ENCODE results near the gene CPT1A. TPM values are rescaled to one million over a fixed set of nuclear protein-coding genes. Genes with fewer than 3 reads are reported as not detected.

CPT1A gene
- total and polyA plus RNA-seq, 7 donors, result 8.6 to 29.2 (median 12.9) TPM

DNA sequence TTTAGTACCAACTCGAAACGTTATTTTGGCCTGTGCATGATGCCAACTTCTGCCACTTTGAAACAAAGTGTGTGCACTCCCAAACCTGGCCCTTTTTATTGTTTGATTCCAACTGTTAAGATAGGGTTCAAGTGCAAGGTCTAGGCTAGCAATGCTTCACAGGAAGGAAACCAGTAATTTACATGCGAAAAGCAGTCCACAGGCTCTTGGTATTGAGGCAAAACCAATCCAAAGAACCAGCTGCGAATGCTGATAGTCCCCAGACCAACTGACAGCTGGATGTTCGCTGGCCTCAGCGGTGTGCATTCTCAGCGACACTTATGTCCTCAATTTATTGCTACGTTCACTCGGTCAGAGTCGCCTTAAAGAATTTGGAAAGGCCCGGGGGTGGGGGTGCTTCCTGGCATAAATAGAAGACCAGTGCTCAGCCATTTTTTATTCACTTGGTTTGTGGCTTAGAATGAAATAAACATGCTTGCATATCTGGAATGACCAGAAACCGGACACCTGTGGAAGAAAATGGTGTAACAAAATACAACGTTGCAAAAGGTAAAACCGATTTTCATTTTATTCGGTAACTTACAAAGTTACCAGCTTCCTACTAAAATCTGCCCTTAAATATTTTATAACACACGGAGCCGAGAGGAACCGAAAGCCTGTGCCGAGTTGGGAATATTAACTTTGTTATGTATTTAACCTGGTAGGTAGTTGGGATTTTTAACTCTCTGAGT is 1.6 kb downstream of the CPT1A start:
- WGBS, 3 donors, result 3 to 10% (median 4%) methylated on average over 19 of the region's 19 CpGs
- no peaks in the 10 kb centered on the region for H3K36me3 ChIP-seq (ENCODE audit: insufficient read depth in 1 of 2, low read depth in 1 of 2)
- intact Hi-C loops (cut with DNase I), result loop anchor here (2.0 to 10.0 kb wide), 2 partner anchors 29 to 205 kb away; partner anchors contain the start of gene TPCN2 (in 1 of the 2)
- H3K27ac ChIP-seq, result peak overlapping the region; percentile 94
- DNase-seq (no peak), ATAC-seq (no peak)
- no peak for TF ChIP-seq CTCF (IDR thresholded peaks at IDR 0.05)
- no peaks in the 10 kb centered on the region for H3K9me3 ChIP-seq
- H3K4me1 ChIP-seq, result peaks cover 50% of the 10 kb centered on the region
- peak overlapping the region; percentile 80 for H3K4me3 ChIP-seq
- H3K27me3 ChIP-seq (ENCODE audit: insufficient read depth in 3 of 3, low read length in 2 of 3), result no peaks in the 10 kb centered on the region

- no peaks in the 10 kb centered on the region for H3K27me3 ChIP-seq (ENCODE audit: insufficient read depth in 3 of 3, low read length in 2 of 3)
- no peaks in the 10 kb centered on the region for H3K36me3 ChIP-seq (ENCODE audit: insufficient read depth in 1 of 2, low read depth in 1 of 2)
- TF ChIP-seq CTCF (IDR thresholded peaks at IDR 0.05), result no peak
- 0 to 1% (median 0%) methylated on average over 49 to 61 of the region's 61 CpGs for WGBS, 3 donors
- ATAC-seq (peak; percentile 87 to 93 (median 88)), DNase-seq (peak; percentile 97 to 98)
- H3K4me3 ChIP-seq, result peak overlapping the region; percentile 80
- peaks cover 43% of the 10 kb centered on the region for H3K4me1 ChIP-seq
- H3K9me3 ChIP-seq, result no peaks in the 10 kb centered on the region
- intact Hi-C loops (cut with DNase I), result loop anchor here in 1 of 2 donors (2.0 kb wide), 1 partner anchor 28 kb away; no protein-coding TSS in a partner anchor
- H3K27ac ChIP-seq, result peak overlapping the region; percentile 94
These were observed 2.5 kb downstream of the CPT1A start for GRCh38 chr11:68839054-68839865.

DNA sequence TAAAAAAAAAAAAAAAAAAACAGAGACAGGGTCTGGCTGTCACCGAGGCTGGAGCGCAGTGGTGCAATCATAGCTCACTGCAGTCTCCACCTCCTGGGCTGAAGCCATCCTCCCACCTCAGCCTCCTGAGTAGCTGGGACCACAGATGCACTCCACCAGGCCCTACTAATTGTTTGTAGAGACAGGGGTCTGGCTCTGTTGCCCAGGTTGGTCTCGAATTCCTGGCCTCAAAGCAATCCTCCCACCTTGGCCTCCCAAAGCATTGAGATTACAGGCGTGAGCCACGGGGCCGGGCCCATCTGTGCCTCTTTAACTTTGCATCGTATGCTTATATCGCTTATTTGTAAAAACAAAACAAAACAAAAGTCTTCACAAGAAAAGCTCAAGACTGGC is 3.1 kb downstream of the CPT1A start:
- ATAC-seq (no peak), DNase-seq (peak; percentile 54 to 71)
- no peak for TF ChIP-seq CTCF (IDR thresholded peaks at IDR 0.05)
- Histone ChIP-seq H3K9me3 (no peaks in the 10 kb centered on the region), H3K27me3 (ENCODE audit: insufficient read depth in 3 of 3, low read length in 2 of 3) (no peaks in the 10 kb centered on the region), H3K4me1 (peaks cover 44% of the 10 kb centered on the region), H3K27ac (peak overlapping the region; percentile 94), H3K36me3 (ENCODE audit: insufficient read depth in 1 of 2, low read depth in 1 of 2) (no peaks in the 10 kb centered on the region), H3K4me3 (peak overlapping the region; percentile 80)
- 12 to 30% (median 12%) methylated on average over 8 of the region's 8 CpGs for WGBS, 3 donors
- intact Hi-C loops (cut with DNase I), result loop anchor here in 1 of 2 donors (2.0 kb wide), 1 partner anchor 28 kb away; no protein-coding TSS in a partner anchor

DNA sequence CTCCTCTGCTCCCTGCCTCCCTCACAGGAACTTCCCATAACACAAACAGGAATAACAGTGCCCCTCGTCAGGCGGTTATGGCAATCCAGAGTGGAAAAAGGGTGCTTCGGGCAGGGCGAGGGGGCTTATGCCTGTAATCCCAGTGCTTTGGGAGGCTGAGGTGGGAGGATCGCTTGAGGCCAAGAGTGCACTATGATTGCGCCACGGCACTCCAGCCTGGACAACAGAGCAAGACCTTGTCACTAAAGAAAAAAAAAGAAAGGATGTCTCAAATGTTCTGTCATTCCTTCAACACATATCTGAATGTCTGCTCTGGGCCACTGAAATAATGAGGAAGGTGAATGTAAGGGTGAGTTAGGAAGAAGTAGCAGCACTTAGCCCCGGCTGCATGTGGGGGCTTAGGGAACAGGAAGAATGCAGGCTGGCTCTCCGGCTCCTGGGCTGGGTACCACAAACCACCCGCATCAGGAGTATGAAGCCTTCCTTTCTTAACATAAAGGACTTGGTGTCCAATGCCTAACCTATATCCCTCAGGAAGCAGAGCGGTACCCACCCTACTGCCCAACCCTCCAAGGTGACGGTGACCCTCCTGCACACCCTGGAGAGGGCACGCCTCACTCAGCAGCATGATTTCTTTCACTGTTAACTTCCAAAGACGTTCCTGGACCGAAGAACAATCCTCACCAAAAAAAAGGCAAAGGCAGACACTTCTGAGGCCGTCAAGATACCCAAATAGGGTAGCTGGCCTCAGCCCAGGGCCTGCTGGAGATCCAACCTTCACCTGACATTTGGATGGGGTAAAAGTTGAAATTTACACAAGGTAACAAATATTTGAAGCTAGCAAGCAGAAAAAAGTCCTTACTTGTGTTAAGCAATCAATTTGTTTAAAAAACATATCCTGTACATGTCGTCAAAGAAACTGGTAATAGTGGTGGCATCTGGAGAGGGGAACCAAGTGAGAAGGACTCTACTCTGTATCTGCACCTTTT is 3.8 kb downstream of the CPT1A start:
- H3K4me3 ChIP-seq, result peak overlapping the region; percentile 80
- TF ChIP-seq CTCF (IDR thresholded peaks at IDR 0.05), result no peak
- 79 to 84% (median 84%) methylated on average over 17 of the region's 17 CpGs for WGBS, 3 donors
- H3K27me3 ChIP-seq (ENCODE audit: insufficient read depth in 3 of 3, low read length in 2 of 3), result no peaks in the 10 kb centered on the region
- H3K36me3 ChIP-seq (ENCODE audit: insufficient read depth in 1 of 2, low read depth in 1 of 2), result no peaks in the 10 kb centered on the region
- intact Hi-C loops (cut with DNase I), result loop anchor here in 1 of 2 donors (2.0 kb wide), 1 partner anchor 27 kb away; no protein-coding TSS in a partner anchor
- H3K4me1 ChIP-seq, result peaks cover 51% of the 10 kb centered on the region
- DNase-seq (no peak), ATAC-seq (no peak)
- H3K9me3 ChIP-seq, result no peaks in the 10 kb centered on the region
- peak overlapping the region; percentile 94 for H3K27ac ChIP-seq
